Heart right ventricle (tissue), 16 donors: Measurements from ENCODE around the gene YIF1A. TPM values are rescaled to one million over a fixed set of nuclear protein-coding genes. Genes with fewer than 3 reads are reported as not detected.

ENCODE experiments used
- ATAC-seq, 8 donors: fragments of 200-7000 bp; cut with Tn5 transposase; one replicate each; pipeline ENCODE4 v1.9.1; 2020; ENCODE audit warnings: mild to moderate bottlenecking in 8 of 8, moderate library complexity in 8 of 8, moderate number of reproducible peaks in 1 of 8
- DNase-seq, 2 donors: peaks; one replicate each; pipeline ENCODE4 v3.0.0-alpha.2; 2020
- H3K27ac ChIP-seq, 10 donors: fragments of 200-600 bp; sonication (generic) in 2 of 10; one replicate each; pipeline versions ENCODE4 v1.5.0 to v1.8.0; 2020 to 2022; ENCODE audit warnings: mild to moderate bottlenecking in 3 of 10
- H3K27me3 ChIP-seq, 7 donors: fragments of 200-600 bp; one replicate each; pipeline ENCODE4 v1.8.0; 2021 to 2022; ENCODE audit warnings: mild to moderate bottlenecking in 2 of 7
- H3K36me3 ChIP-seq, 9 donors: fragments of 200-600 bp; sonication (generic) in 1 of 9; one replicate each; pipeline versions ENCODE4 v1.5.0 to v1.8.0; 2020 to 2022; ENCODE audit warnings: mild to moderate bottlenecking in 2 of 9
- H3K4me1 ChIP-seq, 9 donors: fragments of 200-600 bp; sonication (generic) in 1 of 9; one replicate each; pipeline versions ENCODE4 v1.5.0 to v1.8.0; 2020 to 2022; ENCODE audit warnings: mild to moderate bottlenecking in 4 of 9
- H3K4me3 ChIP-seq, 10 donors: fragments of 200-600 bp; sonication (generic) in 2 of 10; one replicate each; pipeline versions ENCODE4 v1.5.0 to v1.8.0; 2020 to 2022; ENCODE audit warnings: mild to moderate bottlenecking in 7 of 10, moderate library complexity in 2 of 10
- H3K9me3 ChIP-seq, 11 donors: fragments of 200-600 bp in 10 of 11; sonication (generic) in 2 of 11; one replicate each; pipeline versions ENCODE4 v1.5.0 to v1.8.0; 2013 to 2022; ENCODE audit warnings: mild to moderate bottlenecking in 2 of 11, control low read depth in 1 of 11, moderate library complexity in 1 of 11
- CTCF ChIP-seq, 9 donors: fragments of 200-600 bp; sonication (generic) in 2 of 9; IDR thresholded peaks; one replicate each; pipeline versions ENCODE4 v1.5.0 to v1.8.0; 2021 to 2022; ENCODE audit warnings: antibody characterized with exemption in 9 of 9, mild to moderate bottlenecking in 5 of 9, moderate library complexity in 1 of 9
- WGBS, 2 donors: extraction: QIAGEN DNeasy Blood & Tissue Kit; methylation state at CpG; one replicate each; pipeline ENCODE4 v1.1.7; 2013; ENCODE audit warnings: inconsistent platforms in 1 of 2; 5-methylcytosine and 5-hydroxymethylcytosine counted together
- intact Hi-C, 10 donors: fragments of 100-400 bp; cut with DNase I; formaldehyde crosslinking; loops; one replicate each; pipeline versions ENCODE4 v1.11.1 to v1.14.2; 2022
- polyA plus RNA-seq, 2 donors: library from polyadenylated mRNA; stranded (reverse); fragments of 200-250 nt; gene quantifications; one replicate each; pipeline ENCODE4 v1.2.3, GENCODE V29; 2013
- total RNA-seq, 10 donors: library from RNA; stranded (reverse); fragmentation: NEBNext Ultra II Directional in 3 of 10; extraction: Animal tissue kit (Norgen Biotek cat#: 25700) in 3 of 10; gene quantifications; one replicate each; pipeline versions ENCODE4 v1.2.1 to v1.2.4, GENCODE V29; 2021 to 2023
- donor health status: Arrhythmogenic right ventricular cardiomyopathy.
- donor health status: ischemic (EF 13 %, LVEDD 7.1; RV severe dilation, severe dysfunction).
- donor health status: healthy with polysubstance abuse.
- donor health status: DM: no; HTN: yes; CAD: no.
- donor health status: DM: no; HTN: no; CAD: no.
- donor health status: ischemic (EF 25% LVEDD 6.9; RV normal size, moderate dysfunction).
- donor health status: ischemic (EF 25% LVEDD 5.7; RV mildly dilated, moderate dysfunction).
- donor health status: healthy.
- donor health status: DM: yes; HTN: yes; CAD: no.
- donor health status: Ischemic cardiomyopathy.
- donor health status: ischemic (EF 35%, LVEDD 5.7; RV mildly dilated, moderate dysfunction).
- donor health status: nonischemic (EF 11% LVEDD 7.7; RV severe dilation, severe dysfunction).
- donor health status: DM: yes; HTN: yes; CAD: no.
- donor health status: PGD.
- donor health status: ischemic (EF 29% LVEDD 5.4; RV normal size, mild dysfunction).
- donor health status: nonischemic (EF 23%, LVEDD 6.1; RV moderate dilation, normal function).

YIF1A gene
- total and polyA plus RNA-seq, 12 donors, result 38.3 to 168 (median 54.6) TPM

GRCh38 chr11:66292543-66293332 lies 3.8 kb upstream of the YIF1A start:
- Histone ChIP-seq H3K27me3 (peaks cover 17 to 45% (median 35%) of the 10 kb centered on the region in 7 donors), H3K4me1 (peaks cover 5 to 28% (median 22%) of the 10 kb centered on the region in 9 donors), H3K9me3 (no peaks in the 10 kb centered on the region), H3K4me3 (no peak overlapping the region), H3K27ac (no peak overlapping the region), H3K36me3 (no peaks in the 10 kb centered on the region)
- 58 to 60% methylated on average over 17 of the region's 17 CpGs for WGBS, 2 donors
- ATAC-seq (no peak), DNase-seq (no peak)
- no peak for TF ChIP-seq CTCF (IDR thresholded peaks at IDR 0.05)
- intact Hi-C loops, result no loop called here

GRCh38 chr11:66291706-66292542 lies 3.0 kb upstream of the YIF1A start, which contains the start of gene TMEM151A:
TSS of gene TMEM151A (plus strand) at chr11:66291894. CDS start at chr11:66292014, 120 bp downstream.
- Histone ChIP-seq H3K27ac (no peak within 1 kb of the TSS), H3K4me1 (peaks cover 5 to 36% (median 30%) of the 10 kb centered on the region in 9 donors), H3K27me3 (peaks cover 17 to 45% (median 35%) of the 10 kb centered on the region in 7 donors), H3K36me3 (peaks cover 0 to 1% (median 0%) of the 10 kb centered on the region in 9 donors), H3K4me3 (peak within 1 kb of the TSS in 9 of 10 donors; percentile 22 to 48 (median 40)), H3K9me3 (no peaks in the 10 kb centered on the region)
- no peak for TF ChIP-seq CTCF (IDR thresholded peaks at IDR 0.05)
- intact Hi-C loops, result no loop called here
- no peak for ATAC-seq
- DNase-seq, result no peak
- WGBS, 2 donors, result 1 to 2% methylated on average over 70 to 90 of the region's 95 CpGs

- DNase-seq (no peak), ATAC-seq (no peak)
- Histone ChIP-seq H3K27ac (no peak overlapping the region), H3K27me3 (peaks cover 17 to 45% (median 35%) of the 10 kb centered on the region in 7 donors), H3K36me3 (peaks cover 0 to 3% (median 0%) of the 10 kb centered on the region in 9 donors), H3K9me3 (no peaks in the 10 kb centered on the region), H3K4me1 (peaks cover 5 to 39% (median 35%) of the 10 kb centered on the region in 9 donors), H3K4me3 (no peak overlapping the region)
- intact Hi-C loops, result no loop called here
- WGBS, 2 donors, result 16 to 20% methylated on average over 16 of the region's 16 CpGs
- TF ChIP-seq CTCF (IDR thresholded peaks at IDR 0.05), result no peak
Observed at GRCh38 chr11:66291303-66291705, 2.4 kb upstream of the YIF1A start.

- intact Hi-C loops, result no loop called here
- DNase-seq, result no peak
- Histone ChIP-seq H3K4me1 (peaks cover 5 to 49% (median 39%) of the 10 kb centered on the region in 9 donors), H3K27ac (no peak overlapping the region), H3K9me3 (no peaks in the 10 kb centered on the region), H3K36me3 (peaks cover 0 to 3% (median 0%) of the 10 kb centered on the region in 9 donors), H3K4me3 (no peak overlapping the region), H3K27me3 (peaks cover 17 to 45% (median 35%) of the 10 kb centered on the region in 7 donors)
- WGBS, 2 donors, result 73 to 77% methylated on average over 2 of the region's 2 CpGs
- no peak for ATAC-seq
- no peak for TF ChIP-seq CTCF (IDR thresholded peaks at IDR 0.05)
Observed at GRCh38 chr11:66290330-66290621, 1.3 kb upstream of the YIF1A start.
